Measurements from ENCODE around the gene LAMP5.

DNA sequence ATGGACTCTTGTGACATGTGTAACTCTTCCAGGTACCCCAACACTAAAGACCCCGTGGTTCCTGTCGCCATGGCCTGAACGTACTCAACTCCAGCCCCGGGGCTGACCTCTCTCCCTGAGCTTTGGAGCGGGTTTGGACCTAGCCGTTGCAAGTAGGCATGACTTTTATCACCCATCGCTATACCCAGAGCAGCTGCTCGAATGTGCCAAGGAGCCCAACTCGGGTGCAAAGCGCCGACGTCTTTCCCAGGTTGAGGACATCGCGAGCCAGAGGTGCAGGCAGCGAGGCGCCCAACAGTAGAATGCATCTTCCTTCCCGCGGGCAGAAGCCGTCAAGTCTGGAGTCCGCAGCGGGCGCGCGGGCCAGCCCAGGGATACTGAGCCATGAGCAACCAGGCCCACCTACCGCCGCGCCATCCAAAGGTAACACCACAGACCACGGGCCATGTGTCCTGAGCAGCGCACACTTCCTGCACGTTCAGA is 5.7 kb upstream of the LAMP5 start:
- TF ChIP-seq, protein P1, sequence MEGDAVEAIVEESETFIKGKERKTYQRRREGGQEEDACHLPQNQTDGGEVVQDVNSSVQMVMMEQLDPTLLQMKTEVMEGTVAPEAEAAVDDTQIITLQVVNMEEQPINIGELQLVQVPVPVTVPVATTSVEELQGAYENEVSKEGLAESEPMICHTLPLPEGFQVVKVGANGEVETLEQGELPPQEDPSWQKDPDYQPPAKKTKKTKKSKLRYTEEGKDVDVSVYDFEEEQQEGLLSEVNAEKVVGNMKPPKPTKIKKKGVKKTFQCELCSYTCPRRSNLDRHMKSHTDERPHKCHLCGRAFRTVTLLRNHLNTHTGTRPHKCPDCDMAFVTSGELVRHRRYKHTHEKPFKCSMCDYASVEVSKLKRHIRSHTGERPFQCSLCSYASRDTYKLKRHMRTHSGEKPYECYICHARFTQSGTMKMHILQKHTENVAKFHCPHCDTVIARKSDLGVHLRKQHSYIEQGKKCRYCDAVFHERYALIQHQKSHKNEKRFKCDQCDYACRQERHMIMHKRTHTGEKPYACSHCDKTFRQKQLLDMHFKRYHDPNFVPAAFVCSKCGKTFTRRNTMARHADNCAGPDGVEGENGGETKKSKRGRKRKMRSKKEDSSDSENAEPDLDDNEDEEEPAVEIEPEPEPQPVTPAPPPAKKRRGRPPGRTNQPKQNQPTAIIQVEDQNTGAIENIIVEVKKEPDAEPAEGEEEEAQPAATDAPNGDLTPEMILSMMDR (conservative IDR thresholded peaks at IDR 0.05) = no peak
- TF ChIP-seq ZFX (IDR thresholded peaks at IDR 0.05) = no peak

Data from C4-2B (cell line).